GM12892 (cell line): ENCODE results near the gene ZCCHC2.

Experiments used
- DNase-seq: peaks from one replicate; pipeline ENCODE4 v3.0.0; 2011; ENCODE audit not compliant: insufficient read length
- FAIRE-seq: peaks from 2 replicates; lab custom pipeline; 2011; peaks lifted over from hg19 to GRCh38; lab: Jason Lieb, UNC
- POLR2A ChIP-seq: IDR thresholded peaks from 2 replicates; pipeline ENCODE4 v1.6.1; 2011; ENCODE audit warnings: low read depth, low read length, control low read depth
- POLR2AphosphoS5 ChIP-seq: IDR thresholded peaks from 2 replicates; pipeline ENCODE4 v1.6.1; 2011; ENCODE audit warnings: low read depth, low read length, control low read depth
- TAF1 ChIP-seq: IDR thresholded peaks from 2 replicates; pipeline ENCODE4 v1.6.1; 2011; ENCODE audit warnings: low read depth, mild to moderate bottlenecking, control low read depth, low read length, borderline replicate concordance

Gene ZCCHC2

DNA sequence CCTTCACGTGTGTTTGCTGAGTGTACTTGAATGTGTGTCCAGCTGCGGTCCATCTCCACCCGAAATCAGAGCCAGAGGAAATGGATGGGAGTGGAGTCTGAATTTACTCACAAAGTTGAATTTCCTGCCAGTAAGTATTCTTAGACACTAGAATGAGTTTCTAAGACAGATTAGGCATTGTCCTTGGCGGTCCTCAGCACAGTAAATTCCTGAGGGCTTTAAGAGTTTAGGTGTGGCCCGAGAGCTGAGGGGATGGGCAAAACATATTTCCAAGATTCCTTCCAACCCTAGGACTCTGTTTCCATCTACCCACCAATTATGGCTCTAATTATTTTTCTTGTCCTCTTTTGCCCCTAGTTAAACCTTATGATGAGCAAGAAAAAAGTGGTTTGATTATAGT, 102.2 kb downstream of the ZCCHC2 start:
- TF ChIP-seq POLR2AphosphoS5 (no peak), TAF1 (no peak), POLR2A (no peak)
- FAIRE-seq (no peak), DNase-seq (no peak)
